Epithelial cell of esophagus (primary cell): ENCODE measurements around the gene KRT86.

Experiments used
- DNase-seq: peaks from one replicate; pipeline ENCODE4 v3.0.0; 2010; ENCODE audit warnings: low read depth
- H3K4me3 ChIP-seq: 2 replicates; pipeline ENCODE4 v1.5.1; 2011; ENCODE audit warnings: mild to moderate bottlenecking, low read length, control low read depth
- TF ChIP-seq, protein P1 (sequence below): IDR thresholded peaks from 2 replicates; pipeline ENCODE4 v1.5.1; 2011; ENCODE audit warnings: low read depth, mild to moderate bottlenecking, low read length, control low read depth, inconsistent platforms; ENCODE audit not compliant: insufficient read depth; ENCODE audit errors: missing control alignments

KRT86 gene

DNA sequence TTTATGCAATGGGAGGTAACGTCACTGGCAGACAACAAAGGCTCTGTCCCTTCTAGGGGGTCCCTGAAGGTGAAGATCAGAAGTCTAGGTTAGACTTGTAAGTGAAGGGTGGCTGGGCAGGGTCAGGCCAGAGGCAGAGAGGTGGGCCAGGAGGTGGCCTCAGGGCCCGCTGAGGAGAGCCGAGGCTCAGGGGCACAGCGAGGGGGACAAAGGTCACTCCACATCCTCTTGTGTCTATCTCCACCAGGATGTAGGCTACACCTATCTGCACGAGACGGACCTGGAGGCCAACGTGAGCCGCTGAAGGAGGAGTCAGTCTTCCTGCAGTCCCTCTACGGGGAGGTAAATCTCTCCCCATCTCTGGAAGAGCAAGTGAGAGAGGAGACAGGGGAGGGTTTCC is 72.6 kb downstream of the KRT86 start:
- TF ChIP-seq, protein P1, sequence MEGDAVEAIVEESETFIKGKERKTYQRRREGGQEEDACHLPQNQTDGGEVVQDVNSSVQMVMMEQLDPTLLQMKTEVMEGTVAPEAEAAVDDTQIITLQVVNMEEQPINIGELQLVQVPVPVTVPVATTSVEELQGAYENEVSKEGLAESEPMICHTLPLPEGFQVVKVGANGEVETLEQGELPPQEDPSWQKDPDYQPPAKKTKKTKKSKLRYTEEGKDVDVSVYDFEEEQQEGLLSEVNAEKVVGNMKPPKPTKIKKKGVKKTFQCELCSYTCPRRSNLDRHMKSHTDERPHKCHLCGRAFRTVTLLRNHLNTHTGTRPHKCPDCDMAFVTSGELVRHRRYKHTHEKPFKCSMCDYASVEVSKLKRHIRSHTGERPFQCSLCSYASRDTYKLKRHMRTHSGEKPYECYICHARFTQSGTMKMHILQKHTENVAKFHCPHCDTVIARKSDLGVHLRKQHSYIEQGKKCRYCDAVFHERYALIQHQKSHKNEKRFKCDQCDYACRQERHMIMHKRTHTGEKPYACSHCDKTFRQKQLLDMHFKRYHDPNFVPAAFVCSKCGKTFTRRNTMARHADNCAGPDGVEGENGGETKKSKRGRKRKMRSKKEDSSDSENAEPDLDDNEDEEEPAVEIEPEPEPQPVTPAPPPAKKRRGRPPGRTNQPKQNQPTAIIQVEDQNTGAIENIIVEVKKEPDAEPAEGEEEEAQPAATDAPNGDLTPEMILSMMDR: no peak
- no peak for DNase-seq
- H3K4me3 ChIP-seq: no peak overlapping the region

DNA sequence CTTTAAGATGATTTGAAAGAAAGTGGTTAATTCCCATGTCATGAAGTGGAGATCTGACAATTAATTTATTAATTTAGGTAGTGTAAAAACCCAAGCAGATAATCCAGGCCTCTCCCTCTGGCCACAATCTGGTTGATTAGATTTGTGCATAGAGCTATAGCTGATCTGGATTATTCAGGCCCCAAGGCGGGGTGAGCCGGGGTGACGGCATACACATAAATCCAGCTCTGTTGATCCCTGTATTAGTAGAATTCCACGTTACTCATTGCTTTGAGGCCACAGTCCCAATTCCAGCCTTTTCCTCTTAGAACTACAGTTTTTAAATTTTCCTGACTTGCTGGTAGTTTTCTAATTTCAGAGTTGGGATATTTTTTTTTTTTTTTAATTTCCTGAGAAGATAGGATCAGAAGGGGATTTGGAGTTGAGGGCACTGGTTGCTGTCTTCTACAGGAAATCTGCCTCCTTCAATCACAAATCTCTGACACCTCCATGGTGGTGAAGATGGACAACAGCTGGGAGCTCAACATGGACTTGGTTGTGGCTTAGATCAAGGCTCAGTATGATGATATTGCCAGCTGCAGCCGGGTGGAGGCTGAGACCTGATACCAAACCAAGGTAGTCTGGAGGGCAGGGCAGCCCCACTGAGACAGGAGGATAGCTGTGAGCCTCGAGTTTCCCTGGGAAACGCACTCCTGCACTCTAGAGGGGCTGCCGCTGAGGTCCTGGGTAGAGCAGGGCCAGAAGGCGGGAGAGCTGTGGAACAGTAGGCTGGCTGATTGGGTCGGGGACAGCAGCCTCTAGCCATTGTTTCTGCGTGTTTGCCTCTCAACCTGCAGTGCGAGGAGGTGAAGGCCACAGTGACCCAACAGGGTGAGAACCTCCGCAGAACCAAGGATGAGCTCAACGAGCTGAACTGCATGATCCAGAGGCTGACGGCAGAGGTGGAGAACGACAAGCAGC is 73.4 kb downstream of the KRT86 start:
- TF ChIP-seq, protein P1: no peak

DNA sequence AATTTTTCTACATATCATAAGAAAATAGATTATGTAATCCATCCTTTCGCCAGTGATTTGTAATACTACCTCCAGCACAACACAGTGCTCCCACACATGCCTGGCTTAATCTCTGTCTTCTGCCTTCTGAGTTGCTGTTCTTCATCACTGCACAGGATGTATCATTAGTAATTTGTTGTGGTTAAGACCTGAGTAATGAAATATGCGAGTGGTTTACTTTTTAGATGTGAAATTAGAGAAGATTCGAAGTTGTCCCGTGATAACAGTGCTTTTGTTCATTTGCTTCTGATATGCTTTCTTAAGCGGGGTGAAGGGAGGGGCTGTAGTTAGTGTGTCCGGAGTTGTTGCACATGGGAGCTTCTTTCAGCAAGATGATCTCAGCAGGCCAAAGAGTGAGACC is 74.8 kb downstream of the KRT86 start:
- peak; percentile 69 for DNase-seq

More for the DNA sequence above, 73.4 kb downstream of the KRT86 start:
- no peak overlapping the region for H3K4me3 ChIP-seq
- DNase-seq: no peak

DNA sequence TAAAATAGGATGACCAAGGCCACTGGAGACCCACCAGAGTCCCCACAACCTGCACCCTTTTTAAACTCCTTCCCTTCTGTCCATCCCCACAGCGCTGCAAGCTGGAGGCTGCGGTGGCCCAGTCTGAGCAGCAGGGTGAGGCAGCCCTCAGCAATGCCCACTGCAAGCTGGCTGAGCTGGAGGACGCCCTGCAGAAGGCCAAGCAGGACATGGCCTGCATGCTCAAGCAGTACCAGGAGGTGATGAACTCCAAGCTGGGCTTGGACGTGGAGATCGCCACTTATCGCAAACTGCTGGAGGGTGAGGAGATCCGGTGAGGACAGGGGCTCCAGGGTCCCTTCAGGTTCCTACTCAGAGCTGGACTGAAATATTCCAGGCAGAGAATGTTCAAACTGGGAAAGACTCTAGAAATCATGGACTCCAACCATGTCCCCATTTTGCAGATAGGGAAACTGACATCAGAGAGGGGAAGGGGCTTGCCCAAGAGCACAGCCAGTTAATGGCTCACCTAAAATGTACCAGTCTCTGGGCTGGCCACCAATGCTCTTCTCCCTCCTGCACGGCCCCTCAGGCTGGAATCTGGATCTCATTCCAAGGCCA is 75.7 kb downstream of the KRT86 start:
- DNase-seq: no peak
- no peak overlapping the region for H3K4me3 ChIP-seq
- TF ChIP-seq, protein P1: no peak

More for the DNA sequence above, 74.8 kb downstream of the KRT86 start:
- TF ChIP-seq, protein P1: no peak
- no peak overlapping the region for H3K4me3 ChIP-seq

DNA sequence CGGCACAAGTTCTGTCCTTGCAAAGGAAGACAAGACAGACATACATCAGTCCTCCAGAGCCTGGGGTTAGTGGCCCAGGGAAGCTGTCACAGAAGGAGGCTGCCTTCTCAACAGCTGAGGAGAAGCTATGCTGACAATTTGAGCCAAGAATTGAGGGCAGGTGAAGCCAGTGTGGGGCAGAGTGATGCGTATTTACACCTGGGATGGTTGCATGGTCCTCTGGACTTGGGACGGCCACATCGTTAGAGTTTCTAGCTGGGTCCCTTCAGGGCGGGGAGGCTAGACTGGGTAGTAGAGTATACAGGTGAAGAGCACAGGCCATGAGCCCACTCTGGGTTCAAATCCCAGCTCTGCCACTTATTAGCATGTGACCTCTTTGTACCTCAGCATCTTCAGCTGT is 76.3 kb downstream of the KRT86 start:
- TF ChIP-seq, protein P1: no peak
- no peak for DNase-seq
- H3K4me3 ChIP-seq: no peak overlapping the region

DNA sequence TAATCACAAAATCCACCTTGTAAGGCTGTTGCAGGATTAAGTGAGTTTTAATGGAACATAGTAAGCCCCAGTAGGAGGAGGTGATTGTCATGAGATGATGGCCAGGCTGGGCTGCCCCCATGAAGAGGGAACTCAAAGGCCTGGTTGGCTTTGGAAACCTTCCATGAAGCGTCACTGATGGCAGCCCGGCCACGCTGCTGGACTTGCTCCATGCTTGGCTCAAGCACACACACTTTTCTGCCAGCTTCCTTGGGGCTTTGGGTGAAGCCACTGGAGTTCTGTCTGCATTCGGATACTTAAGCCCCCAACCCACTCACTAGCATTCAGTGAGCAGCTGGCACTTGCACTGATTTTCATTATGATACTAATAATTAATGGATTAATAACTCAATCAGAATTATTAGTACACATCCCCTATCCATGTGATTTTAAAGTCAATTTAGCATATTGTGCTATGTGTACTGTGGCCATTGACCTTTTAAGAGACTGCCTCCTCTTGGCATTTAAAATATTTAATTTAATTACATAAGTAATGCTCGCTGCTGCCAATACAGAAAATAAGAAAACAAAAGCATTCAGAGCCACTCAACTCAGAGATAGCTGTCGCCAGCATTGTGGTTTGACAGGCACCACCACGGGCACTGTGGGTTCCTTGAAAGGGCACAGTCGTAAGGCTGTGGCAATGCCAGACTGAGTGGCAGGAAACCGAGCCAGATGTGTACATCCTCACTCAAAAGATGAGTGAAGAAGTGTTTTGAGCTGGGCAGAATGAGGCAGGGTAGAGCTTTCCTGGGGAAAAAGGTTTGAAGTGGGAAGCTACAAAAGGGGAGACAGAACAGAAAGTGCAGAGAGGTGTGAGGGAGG is 77.0 kb downstream of the KRT86 start:
- H3K4me3 ChIP-seq: no peak overlapping the region
- DNase-seq: no peak
- TF ChIP-seq, protein P1: no peak
